Glomerular endothelial cell (primary cell): Measurements from ENCODE around the gene CDC26. TPM values are rescaled to one million over a fixed set of nuclear protein-coding genes. Genes with fewer than 3 reads are reported as not detected.

Experiments used
- total RNA-seq: library from RNA; depleted of rRNA; stranded (reverse); fragments of >200 nt; gene quantifications from 2 replicates; pipeline ENCODE4 v1.2.3, GENCODE V29; 2015

The CDC26 gene
- total RNA-seq, 1 donor from 2014 or later = 20.9 TPM

Other genes with a start within 250 kb of the CDC26 start
- 0.64 and 1.1 TPM in 2 replicates for gene ZFP37, start 218.8 kb downstream of the CDC26 start, total RNA-seq
- gene SLC31A2, start 124.6 kb downstream of the CDC26 start, total RNA-seq = 6.5 and 8.0 TPM in 2 replicates
- 19.5 and 25.1 TPM in 2 replicates for gene FKBP15, start 54.3 kb downstream of the CDC26 start, total RNA-seq
- 14.8 and 15.7 TPM in 2 replicates for gene SLC31A1, start 54.0 kb downstream of the CDC26 start, total RNA-seq
- 23.1 and 23.7 TPM in 2 replicates for gene PRPF4, start 86 bp upstream of the CDC26 start, total RNA-seq
- not detected in 2 replicates for gene RNF183, start 27.8 kb upstream of the CDC26 start, total RNA-seq
- gene WDR31, start 64.7 kb upstream of the CDC26 start, total RNA-seq = 0.68 and 0.99 TPM in 2 replicates
- gene BSPRY, start 74.0 kb upstream of the CDC26 start, total RNA-seq = not detected in 2 replicates
- 8.5 and 17.4 TPM in 2 replicates for gene HDHD3, start 101.4 kb upstream of the CDC26 start, total RNA-seq
- gene ALAD, start 125.7 kb upstream of the CDC26 start, total RNA-seq = 18.9 and 19.6 TPM in 2 replicates
- 36.9 and 40.0 TPM in 2 replicates for gene POLE3, start 135.1 kb upstream of the CDC26 start, total RNA-seq
- 0.48 and 0.53 TPM in 2 replicates for gene C9orf43, start 135.2 kb upstream of the CDC26 start, total RNA-seq
- 281 and 602 TPM in 2 replicates for gene RGS3, start 188.2 kb upstream of the CDC26 start, total RNA-seq